ENCODE results near the gene CLTC.
"Not testable (repeated sequence)": the region's sequence is repeated elsewhere in the genome, so short reads cannot be mapped to it uniquely, and the experiment has no call there.

CLTC gene

DNA sequence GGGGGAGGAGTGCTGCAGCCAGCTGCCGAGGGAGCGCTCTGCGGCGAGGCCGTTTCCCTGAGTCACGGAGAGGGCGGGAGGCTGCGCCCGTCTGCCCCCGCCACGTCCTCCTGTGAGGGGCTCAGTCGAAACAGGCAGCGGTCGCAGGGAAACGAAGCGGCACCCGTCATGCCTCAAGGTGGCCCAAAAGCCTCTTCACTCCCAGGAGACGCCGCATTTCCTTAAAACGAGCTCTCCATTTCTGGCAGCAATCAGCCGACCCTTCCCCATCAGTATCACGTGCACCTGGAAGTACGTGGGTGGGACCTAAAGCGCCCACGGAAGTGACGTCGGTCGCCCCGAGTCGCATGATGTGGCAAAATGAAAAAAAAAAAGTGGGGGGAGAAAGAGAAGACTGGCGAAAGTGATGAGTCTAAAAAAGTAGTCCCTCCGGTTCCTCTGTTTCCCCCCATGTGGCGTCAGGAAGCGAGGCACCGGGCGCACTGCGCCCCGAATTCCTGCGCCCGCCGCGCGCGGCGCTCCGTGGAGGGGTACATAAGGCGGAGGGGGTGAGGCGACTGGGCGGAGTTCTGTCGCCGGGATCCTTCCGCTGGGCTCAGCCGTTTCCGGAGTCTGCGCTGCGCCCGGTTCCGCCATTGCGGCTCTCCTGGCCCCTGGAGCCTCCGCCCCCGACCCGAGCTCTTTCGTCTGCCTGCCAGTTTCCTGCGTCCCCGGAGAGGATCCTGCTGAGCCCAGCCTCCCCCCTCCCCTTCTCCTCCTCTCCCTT, at the start of gene CLTC:
Gene CLTC, plus strand, starts transcription at position 598 of the 766 bp plus-strand sequence. CDS start 237 bp downstream, outside the sequence.
- in situ Hi-C loops (cut with HindIII; ENCODE audit: low sequenced_read_pairs): loop anchor here (5.0 to 10.0 kb wide), 5 partner anchors 48 to 415 kb away; no protein-coding TSS in a partner anchor

DNA sequence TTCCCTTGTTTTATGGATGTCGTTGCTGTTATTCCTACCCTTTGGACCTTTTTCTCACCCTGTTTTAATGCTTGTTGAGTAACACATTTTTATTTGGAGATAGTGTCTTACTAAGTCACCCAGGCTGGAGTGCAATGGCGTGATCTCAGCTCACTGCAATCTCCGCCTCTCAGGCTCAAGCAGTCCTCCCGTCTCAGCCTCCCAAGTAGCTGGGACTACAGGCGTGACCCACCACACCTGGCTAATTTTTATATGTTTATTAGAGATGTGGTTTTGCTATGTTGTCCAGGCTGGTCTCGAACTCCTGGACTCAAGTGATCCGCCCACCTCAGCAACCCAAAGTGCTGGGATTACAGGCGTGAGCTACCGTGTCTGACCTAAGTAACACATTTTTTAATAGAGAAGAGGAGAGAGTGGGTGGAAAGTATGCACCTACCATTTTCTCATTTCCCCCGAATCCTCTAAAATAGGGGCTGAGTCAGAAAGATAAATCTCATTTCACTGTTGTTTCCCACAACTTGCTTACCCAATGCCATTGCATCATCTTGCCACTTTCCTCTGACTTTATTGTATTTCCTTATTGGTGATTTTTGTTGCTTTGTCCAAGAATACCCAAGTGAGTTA, 47.3 kb upstream of the CLTC start:
- in situ Hi-C loops (cut with HindIII; ENCODE audit: low sequenced_read_pairs): no loop called here

DNA sequence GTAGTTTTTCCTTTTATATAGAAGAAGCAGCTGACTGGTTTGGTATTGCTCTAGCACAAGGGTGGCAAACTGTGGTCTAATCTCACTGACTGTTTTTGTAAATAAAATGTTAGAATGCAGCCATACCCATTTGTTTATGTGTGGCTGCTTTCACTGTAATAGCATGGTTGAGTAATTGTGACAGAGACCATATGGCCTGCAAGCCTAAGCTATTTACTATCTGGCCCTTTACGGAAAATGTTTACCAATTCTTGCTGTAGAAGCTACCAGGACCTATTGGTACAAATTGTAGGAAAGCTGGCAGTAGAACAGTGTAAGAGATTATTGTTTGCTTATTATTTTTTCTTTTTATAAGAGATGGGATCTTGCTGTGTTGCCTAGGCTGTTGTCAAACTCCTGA, 35.5 kb upstream of the CLTC start:
- in situ Hi-C loops (cut with HindIII; ENCODE audit: low sequenced_read_pairs): not testable (repeated sequence)

DNA sequence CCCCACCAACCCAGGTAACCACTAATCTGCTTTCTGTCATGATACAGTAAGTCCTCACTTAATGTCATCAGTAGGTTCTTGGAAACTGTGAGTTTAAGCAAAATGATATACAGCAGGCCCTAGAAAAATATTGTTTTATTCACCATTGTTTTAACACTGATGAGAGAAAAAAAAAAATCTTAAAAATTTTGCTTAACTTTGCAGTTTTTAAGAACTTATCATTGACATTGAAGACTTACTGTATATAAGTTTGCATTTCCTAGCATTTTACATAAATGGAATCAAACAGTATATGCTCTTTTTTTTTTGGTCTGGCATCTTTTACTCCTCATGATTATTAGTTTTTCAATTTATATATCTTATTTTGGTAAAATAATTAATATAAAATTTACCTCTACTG, 19.5 kb upstream of the CLTC start:
- in situ Hi-C loops (cut with HindIII; ENCODE audit: low sequenced_read_pairs): no loop called here

DNA sequence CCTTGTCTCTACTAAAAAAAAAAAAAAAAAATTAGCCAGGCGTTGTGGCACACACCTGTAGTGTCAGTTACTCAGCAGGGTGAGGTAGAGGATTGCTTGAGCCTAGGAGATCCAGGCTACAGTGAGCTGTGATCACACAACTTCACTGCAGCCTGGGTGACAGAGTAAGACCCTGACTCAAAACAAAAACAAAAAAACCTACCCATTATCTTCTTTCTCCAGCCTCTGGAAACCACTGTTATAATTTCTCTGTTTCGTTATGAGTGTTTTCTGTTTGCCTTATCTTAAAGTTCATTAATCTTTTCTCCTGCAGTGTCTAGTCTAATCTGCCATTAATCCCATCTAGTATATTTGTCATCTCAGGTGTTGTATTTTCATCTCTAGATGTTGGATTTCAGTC, 18.6 kb upstream of the CLTC start:
- in situ Hi-C loops (cut with HindIII; ENCODE audit: low sequenced_read_pairs): no loop called here

DNA sequence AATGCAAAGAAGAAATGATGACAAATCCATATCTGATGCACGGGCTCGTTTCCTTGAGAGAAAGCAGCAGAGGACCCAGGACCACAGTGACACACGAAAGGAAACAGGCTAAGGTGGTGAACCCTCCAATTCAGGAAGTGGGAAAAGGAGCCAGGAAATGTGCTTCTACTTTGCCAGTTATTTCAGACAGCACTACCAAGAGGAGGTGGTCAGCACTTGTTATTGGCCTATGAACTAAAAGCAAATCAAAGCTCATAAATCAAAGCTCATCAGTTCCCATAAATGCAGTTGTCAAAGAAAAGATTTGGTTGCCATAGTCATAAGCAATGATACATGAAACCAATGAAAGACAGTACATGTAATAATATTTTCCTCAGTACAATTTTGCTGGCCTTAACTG, 12.6 kb upstream of the CLTC start:
- in situ Hi-C loops (cut with HindIII; ENCODE audit: low sequenced_read_pairs): no loop called here

DNA sequence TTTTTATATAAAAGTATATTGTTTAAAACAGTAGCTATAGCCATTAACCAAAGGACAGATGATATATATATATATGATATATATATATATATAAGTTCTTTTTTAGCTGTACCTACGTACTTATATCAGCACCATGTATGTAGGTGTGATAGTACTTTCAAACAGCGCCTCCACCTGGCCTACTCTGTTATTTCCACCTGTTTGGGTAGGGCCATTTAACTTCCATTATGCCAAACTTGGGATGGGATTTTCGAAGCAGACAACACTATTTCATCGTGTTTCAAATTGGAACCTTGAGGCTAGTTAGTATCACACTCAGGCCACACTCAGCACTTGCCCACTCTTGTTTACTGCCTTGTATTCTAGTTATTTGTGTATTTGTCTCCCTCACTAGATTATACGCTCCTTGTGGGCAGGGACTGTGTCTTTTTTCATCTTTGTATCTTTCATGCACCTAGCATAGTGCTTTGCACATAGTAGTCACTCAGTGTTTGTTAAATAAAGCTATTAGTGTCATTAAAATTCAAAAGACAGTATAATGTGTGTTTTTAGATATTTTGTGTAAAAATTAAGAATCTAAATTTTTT, 11.8 kb upstream of the CLTC start:
- in situ Hi-C loops (cut with HindIII; ENCODE audit: low sequenced_read_pairs): no loop called here

DNA sequence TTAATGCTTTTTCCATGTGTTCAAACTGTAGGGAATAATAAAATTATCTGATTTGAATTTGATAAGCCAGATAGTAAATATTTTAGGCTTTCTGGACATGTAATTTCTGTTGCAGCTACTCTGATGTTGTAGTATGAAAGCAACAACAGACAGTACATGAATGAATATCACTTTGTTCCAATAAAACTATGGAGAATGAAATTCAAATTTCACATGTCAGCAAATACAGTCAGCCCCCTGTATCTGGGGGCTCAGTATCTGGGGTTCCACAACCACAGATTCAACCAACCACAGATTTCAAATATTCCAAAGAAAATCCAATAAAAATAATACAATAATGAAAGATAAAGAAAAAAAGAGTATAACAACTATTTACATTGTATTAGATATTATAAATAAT, 8.2 kb upstream of the CLTC start:
- in situ Hi-C loops (cut with HindIII; ENCODE audit: low sequenced_read_pairs): no loop called here

DNA sequence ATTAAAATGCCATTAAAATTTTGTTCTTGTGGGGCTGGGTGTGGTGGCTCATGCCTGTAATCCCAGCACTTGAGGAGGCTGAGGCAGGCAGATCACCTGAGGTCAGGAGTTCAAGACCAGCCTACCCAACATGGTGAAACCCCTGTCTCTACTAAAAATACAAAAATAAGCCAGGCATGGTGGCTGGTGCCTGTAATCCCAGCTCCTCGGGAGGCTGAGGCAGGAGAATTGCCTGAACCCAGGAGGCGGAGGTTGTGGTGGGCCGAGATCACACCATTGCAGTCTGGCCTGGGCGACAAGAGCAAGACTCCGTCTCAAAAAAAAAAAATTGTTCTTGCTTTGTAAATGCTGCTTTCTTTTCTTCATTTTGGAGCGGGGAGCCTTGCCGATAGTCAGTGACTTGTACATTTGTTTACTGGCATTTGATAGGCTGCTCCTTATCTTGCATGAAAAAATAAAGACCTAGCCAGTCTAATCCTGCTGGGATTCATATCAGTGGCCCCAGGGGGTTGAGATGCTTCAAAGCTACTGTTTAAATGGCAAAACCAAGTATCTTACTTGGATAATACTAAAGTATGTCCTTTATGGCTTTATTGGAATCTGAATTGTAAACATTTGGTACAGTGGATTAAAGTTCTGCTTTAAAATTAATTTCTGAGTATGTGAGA, 3.3 kb upstream of the CLTC start:
- in situ Hi-C loops (cut with HindIII; ENCODE audit: low sequenced_read_pairs): no loop called here

DNA sequence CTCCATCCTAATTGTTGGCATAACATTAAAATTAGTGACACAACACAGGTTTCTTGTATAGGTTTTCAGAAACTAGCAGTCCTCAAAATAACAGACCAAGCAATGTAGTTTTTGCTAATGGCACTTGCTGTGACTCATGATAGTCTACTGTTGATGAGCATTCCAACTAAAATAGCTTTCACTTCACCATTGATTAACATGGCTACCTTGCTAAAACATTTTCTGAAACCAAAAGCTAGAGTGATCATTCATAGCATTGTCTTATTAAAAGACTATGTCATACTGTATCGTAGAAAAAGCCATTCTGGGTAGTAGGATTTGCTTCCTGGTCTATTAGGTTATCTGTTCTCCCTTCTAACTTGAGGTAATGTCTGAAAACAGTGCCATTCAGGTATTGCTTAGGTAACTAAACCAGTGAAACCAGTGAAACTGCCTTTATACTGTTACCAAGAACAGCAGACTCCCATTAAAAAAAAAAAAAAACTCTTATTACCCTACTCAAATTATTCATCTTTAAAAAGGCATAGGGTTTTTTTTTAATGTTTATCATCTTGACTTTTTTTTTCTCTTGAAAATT, 2.5 kb upstream of the CLTC start:
- in situ Hi-C loops (cut with HindIII; ENCODE audit: low sequenced_read_pairs): no loop called here

DNA sequence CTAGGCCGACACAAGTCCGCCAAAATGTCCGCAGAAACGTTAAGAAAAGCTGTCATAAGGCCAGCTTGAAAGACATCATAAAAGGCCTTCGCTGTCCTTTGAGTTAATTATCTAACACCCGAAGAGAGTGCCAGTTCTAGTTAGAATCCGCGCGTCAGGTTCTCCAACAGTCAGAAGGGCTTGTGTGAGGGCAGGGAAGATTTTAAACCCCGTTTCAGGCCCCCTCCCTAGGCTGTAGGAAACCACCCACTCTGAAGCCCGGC, 729 bp upstream of the CLTC start:
- in situ Hi-C loops (cut with HindIII; ENCODE audit: low sequenced_read_pairs): no loop called here

DNA sequence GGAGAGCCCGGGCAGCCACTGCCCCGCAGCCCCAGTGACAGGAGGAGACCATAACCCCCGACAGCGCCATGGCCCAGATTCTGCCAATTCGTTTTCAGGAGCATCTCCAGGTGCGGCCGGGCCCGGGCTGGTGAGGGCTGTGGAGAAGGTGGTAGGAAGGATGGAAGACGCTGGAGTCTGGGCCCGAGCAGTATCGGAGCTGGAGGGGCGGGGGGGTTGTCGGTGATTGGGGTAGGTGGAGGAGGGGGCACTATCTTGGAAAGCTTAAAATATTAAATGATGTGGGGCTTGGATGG, 317 bp downstream of the CLTC start:
- in situ Hi-C loops (cut with HindIII; ENCODE audit: low sequenced_read_pairs): loop anchor here (5.0 to 10.0 kb wide), 5 partner anchors 47 to 415 kb away; no protein-coding TSS in a partner anchor

DNA sequence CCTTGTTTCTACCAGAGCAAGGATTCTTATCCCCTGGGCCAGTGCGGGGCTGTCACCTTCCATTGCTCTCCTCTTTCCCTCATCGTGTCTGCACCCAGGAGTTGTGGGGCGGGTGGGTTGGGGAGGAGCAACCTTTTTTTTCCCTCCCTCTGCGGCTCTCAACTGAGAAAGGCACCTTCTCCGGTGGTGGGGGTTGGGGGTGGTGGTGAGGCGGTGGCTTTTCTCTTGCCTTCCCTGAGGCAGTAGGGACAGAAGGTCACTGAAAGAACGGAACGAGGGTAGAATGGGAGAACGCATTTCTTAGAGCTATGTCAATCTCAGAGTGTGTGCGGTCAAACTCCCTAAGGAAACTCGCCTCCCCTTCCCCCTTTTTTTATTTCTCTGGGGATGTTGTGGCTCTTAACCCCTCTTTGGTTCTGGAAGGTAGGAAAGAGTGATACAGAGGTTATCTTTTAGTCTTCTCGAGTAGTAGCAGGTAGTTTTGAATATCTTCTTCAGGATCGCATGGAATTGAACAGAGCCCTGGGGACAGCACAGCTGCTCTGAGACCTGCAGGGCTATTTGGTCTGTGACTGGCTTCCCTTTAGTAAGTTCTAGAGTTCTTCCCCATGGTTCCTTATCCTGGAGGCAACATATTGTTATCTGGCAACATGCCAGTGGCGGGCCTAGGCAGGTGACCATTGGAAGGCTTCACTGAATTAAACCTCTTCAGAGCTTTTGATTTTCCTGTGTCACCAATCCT, 994 bp downstream of the CLTC start:
- in situ Hi-C loops (cut with HindIII; ENCODE audit: low sequenced_read_pairs): loop anchor here (5.0 to 10.0 kb wide), 5 partner anchors 47 to 414 kb away; no protein-coding TSS in a partner anchor

DNA sequence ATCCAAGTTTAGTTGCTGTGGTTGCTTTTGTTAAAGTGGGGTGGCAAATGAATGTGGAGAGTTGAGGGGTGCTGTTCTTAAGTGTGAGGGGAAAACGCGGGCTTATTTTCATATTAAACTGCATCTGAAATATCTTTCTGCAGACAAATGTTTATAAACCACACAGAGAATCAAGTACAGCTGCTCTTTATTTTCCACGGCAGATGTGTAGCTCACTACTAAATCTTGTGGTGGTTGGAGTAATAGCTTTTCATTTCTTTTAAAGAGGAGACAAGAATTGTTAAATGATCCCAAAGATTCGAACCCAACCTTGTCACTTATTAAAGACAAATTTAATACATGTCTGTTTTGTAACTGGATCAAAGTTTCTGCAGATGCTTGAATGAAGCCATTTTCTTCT, 2.1 kb downstream of the CLTC start:
- in situ Hi-C loops (cut with HindIII; ENCODE audit: low sequenced_read_pairs): loop anchor here (5.0 to 10.0 kb wide), 5 partner anchors 46 to 413 kb away; no protein-coding TSS in a partner anchor

DNA sequence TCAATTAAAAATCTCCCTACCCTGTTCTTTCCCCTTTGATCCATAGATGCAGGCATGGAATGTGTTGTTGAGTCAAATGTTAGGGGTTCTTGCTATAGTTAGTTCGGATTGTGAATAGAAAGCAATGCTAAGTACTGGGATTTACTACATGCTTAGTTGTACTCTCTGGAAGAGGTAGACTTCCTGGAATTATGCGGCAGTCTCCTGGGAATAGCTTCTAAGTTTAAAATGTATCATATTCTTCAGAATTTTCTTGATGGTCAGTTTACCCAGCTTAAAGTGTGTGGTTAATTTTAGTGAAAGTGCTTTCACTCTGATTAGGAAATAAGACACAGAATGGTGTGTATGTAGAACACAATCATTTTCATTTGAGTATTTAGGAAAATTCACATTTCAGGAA, 3.5 kb downstream of the CLTC start:
- in situ Hi-C loops (cut with HindIII; ENCODE audit: low sequenced_read_pairs): loop anchor here (5.0 to 10.0 kb wide), 5 partner anchors 44 to 412 kb away; no protein-coding TSS in a partner anchor

DNA sequence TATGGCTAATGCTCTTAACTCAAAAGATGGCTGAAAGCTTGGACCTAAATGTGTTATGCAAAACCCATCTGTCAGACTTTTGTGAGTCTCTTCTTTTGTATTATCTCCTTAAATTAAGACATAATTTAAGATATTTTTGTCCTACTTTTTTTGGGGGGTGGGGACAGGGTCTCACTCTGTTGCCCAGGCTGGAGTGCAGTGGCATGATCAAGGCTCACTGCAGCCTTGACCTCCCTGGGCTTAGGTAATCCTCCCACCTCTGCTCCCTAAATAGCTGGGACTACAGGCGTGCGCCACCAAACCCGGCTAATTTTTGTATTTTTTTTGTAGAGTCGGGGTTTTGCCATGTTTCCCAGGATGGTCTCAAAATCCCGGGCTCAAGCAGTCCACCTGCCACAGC, 7.1 kb downstream of the CLTC start:
- in situ Hi-C loops (cut with HindIII; ENCODE audit: low sequenced_read_pairs): loop anchor here (10.0 kb wide), 4 partner anchors 82 to 408 kb away; no protein-coding TSS in a partner anchor

DNA sequence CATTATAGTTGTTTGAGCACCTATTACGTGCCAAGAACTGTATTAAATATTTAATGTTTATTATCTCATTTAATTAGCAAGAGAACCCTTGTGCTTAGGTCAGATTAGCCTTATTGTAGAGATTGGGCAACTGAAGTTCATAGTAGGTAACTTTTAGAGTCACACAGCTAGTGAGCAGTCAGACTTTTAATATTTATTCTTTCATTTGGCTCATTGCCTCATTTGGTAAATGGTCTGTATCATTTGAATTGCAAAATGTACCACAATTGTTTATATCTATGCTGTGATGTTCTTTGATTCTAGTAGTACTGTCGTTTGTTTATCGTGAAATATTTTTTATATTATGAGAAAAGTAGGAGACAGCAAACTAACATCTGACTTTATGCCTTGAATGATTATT, 7.6 kb downstream of the CLTC start:
- in situ Hi-C loops (cut with HindIII; ENCODE audit: low sequenced_read_pairs): loop anchor here (10.0 kb wide), 4 partner anchors 82 to 408 kb away; no protein-coding TSS in a partner anchor

DNA sequence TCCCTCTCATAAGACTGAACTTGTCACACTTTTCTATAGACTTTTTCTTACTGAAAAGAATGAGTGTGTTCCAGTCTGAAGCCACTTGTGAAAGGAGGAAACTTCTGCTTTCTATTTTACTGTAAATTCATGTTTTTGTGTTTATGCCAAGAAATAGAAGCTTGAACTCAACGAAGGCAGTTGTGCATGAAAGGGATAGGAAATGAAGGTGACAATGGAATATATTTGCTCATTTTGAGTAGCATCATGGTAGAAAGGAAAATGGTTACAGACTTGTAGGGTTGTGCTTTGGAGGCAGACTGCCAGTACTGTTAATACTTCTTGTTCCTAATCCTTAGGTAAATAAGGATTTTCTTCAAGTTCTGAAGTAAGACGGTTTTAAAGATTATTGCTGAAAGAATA, 8.1 kb downstream of the CLTC start:
- in situ Hi-C loops (cut with HindIII; ENCODE audit: low sequenced_read_pairs): loop anchor here (10.0 kb wide), 4 partner anchors 83 to 407 kb away; no protein-coding TSS in a partner anchor

DNA sequence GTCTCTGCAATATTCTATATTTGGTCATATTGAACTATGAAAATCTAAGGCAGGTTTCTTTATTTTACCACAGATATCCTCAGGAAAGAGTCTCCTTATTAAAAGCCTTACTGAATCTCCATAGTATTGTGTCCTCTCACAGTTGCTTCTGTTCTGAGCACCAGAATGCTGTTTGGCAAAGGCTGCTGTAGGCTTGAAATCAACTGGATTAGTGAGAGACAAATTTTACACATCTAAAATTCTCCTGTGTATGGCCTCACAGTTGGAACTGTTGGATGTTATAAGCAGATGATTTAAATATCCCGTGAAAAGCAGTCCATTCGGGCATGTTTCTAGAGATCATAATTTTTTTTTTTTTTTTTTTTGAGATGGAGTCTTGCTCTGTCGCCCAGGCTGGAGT, 9.5 kb downstream of the CLTC start:
- in situ Hi-C loops (cut with HindIII; ENCODE audit: low sequenced_read_pairs): loop anchor here (10.0 kb wide), 4 partner anchors 84 to 406 kb away; no protein-coding TSS in a partner anchor

DNA sequence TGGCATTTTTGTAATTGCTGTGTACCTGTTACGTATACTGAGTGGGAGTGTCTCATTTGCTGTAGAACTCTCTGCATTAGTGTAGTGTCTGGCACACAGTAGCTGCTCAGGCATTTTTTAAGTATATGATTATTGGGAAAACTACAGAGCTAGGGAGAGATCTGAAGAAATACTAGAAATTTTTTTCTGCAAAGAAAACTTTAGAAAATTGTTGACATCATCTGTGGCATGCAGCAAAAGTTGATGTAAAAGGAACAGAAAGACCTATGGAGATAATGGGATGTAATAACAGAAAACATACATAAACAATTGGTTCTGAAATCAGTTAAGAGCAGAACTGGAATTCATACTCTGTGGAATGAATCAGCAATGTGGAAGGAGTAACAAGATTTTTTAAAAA, 11.6 kb downstream of the CLTC start:
- in situ Hi-C loops (cut with HindIII; ENCODE audit: low sequenced_read_pairs): no loop called here
